Astrocyte (in vitro differentiated cells and primary cell): Measurements from ENCODE around the gene FAM110C. TPM values are rescaled to one million over a fixed set of nuclear protein-coding genes. Genes with fewer than 3 reads are reported as not detected.

ENCODE experiments used
- DNase-seq: peaks from one replicate; pipeline ENCODE4 v3.0.0-alpha.2; 2010; ENCODE audit warnings: low read depth
- FAIRE-seq: peaks from 2 replicates; lab custom pipeline; 2011; peaks lifted over from hg19 to GRCh38; lab: Jason Lieb, UNC
- H2AFZ ChIP-seq: 2 replicates; pipeline ENCODE4 v1.6.0; 2012; ENCODE audit warnings: low read depth, low read length, inconsistent platforms
- H3K27ac ChIP-seq: 2 replicates; pipeline ENCODE4 v1.5.1; 2011; ENCODE audit warnings: low read depth, low read length, inconsistent platforms
- H3K27me3 ChIP-seq: 2 replicates; pipeline ENCODE4 v1.6.0; 2011; ENCODE audit warnings: low read length, inconsistent platforms; ENCODE audit not compliant: insufficient read depth
- H3K36me3 ChIP-seq: 2 replicates; pipeline ENCODE4 v1.5.1; 2011; ENCODE audit warnings: low read length, inconsistent platforms; ENCODE audit not compliant: insufficient read depth
- H3K4me1 ChIP-seq: 2 replicates; pipeline ENCODE4 v1.5.1; 2011; ENCODE audit warnings: low read length, inconsistent platforms; ENCODE audit not compliant: insufficient read depth
- H3K4me2 ChIP-seq: 2 replicates; pipeline ENCODE4 v1.6.0; 2012; ENCODE audit warnings: low read length, inconsistent platforms
- H3K4me3 ChIP-seq: 2 replicates; pipeline ENCODE4 v1.5.1; 2011; ENCODE audit warnings: low read depth, mild to moderate bottlenecking, low read length, inconsistent platforms; ENCODE audit not compliant: insufficient read depth
- H3K79me2 ChIP-seq: 2 replicates; pipeline ENCODE4 v1.6.0; 2012; ENCODE audit warnings: mild to moderate bottlenecking, low read length, inconsistent platforms; ENCODE audit not compliant: insufficient read depth
- H3K9ac ChIP-seq: 2 replicates; pipeline ENCODE4 v1.6.0; 2012; ENCODE audit warnings: mild to moderate bottlenecking, low read length, inconsistent platforms
- H3K9me3 ChIP-seq: 2 replicates; pipeline ENCODE4 v1.5.1; 2012; ENCODE audit warnings: low read depth, mild to moderate bottlenecking, low read length, inconsistent platforms; ENCODE audit not compliant: insufficient read depth
- H4K20me1 ChIP-seq: 2 replicates; pipeline ENCODE4 v1.6.0; 2012; ENCODE audit warnings: low read length, inconsistent platforms; ENCODE audit not compliant: insufficient read depth
- H3K27ac Mint-ChIP-seq: one replicate; pipeline ENCODE4 v1.8.0; 2021; ENCODE audit warnings: mild to moderate bottlenecking, mixed read lengths; ENCODE audit not compliant: unreplicated experiment
- H3K27me3 Mint-ChIP-seq: one replicate; pipeline ENCODE4 v1.8.0; 2021; ENCODE audit warnings: low read depth, mixed read lengths; ENCODE audit not compliant: unreplicated experiment
- H3K36me3 Mint-ChIP-seq: one replicate; pipeline ENCODE4 v1.8.0; 2021; ENCODE audit warnings: low read depth, mixed read lengths; ENCODE audit not compliant: unreplicated experiment
- H3K4me1 Mint-ChIP-seq: one replicate; pipeline ENCODE4 v1.8.0; 2021; ENCODE audit warnings: low read depth, mixed read lengths; ENCODE audit not compliant: unreplicated experiment
- H3K4me3 Mint-ChIP-seq: one replicate; pipeline ENCODE4 v1.8.0; 2021; ENCODE audit warnings: mild to moderate bottlenecking, moderate library complexity, mixed read lengths; ENCODE audit not compliant: unreplicated experiment
- H3K9me3 Mint-ChIP-seq: one replicate; pipeline ENCODE4 v1.8.0; 2021; ENCODE audit warnings: mild to moderate bottlenecking, mixed read lengths; ENCODE audit not compliant: unreplicated experiment
- EZH2 ChIP-seq: IDR thresholded peaks from 2 replicates; pipeline ENCODE4 v1.6.1; 2012; ENCODE audit warnings: mild to moderate bottlenecking, low read length, inconsistent platforms; ENCODE audit not compliant: insufficient read depth
- total RNA-seq: library from RNA; stranded (reverse); gene quantifications from 2 replicates; pipeline ENCODE4 v1.2.1, GENCODE V29; 2021
- TF ChIP-seq, protein P1 (sequence below): IDR thresholded peaks from 2 replicates; pipeline ENCODE4 v1.5.1; 2011; ENCODE audit warnings: low read depth, mild to moderate bottlenecking, inconsistent platforms, low read length, moderate library complexity; ENCODE audit not compliant: insufficient read depth

The FAM110C gene
- total RNA-seq, 1 donor from 2014 or later: 1.4 TPM

DNA sequence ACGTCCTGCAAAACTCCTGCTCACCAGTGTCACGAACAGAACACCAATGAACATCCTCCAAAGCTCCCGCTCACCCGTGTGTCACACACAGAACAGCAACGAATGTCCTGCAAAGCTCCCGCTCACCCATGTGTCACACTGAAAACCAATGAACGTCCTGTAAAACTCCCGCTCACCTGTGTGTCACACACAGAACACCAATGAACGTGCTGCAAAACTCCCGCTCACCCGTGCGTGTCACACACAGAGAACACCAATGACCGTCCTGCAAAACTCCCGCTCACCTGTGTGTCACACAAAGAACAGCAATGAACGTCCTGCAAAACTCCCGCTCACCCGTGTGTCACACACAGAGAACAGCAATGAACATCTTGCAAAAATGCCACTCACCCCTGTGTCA, 20.5 kb upstream of the FAM110C start:
- Histone ChIP-seq H3K27me3 (no peaks in the 10 kb centered on the region), H3K79me2 (no peaks in the 10 kb centered on the region), H3K4me3 (no peak overlapping the region), H3K9ac (no peak overlapping the region), H3K4me2 (no peak overlapping the region), H2AFZ (no peak overlapping the region), H3K9me3 (no peaks in the 10 kb centered on the region), H3K4me1 (no peaks in the 10 kb centered on the region), H3K27ac (no peak overlapping the region), H4K20me1 (no peaks in the 10 kb centered on the region), H3K36me3 (no peaks in the 10 kb centered on the region)
- no peak overlapping the region for H3K27ac Mint-ChIP-seq
- DNase-seq (no peak), FAIRE-seq (no peak)
- no peak overlapping the region for H3K4me3 Mint-ChIP-seq
- H3K9me3 Mint-ChIP-seq: peaks cover 2% of the 10 kb centered on the region
- no peaks in the 10 kb centered on the region for H3K27me3 Mint-ChIP-seq
- H3K36me3 Mint-ChIP-seq: no peaks in the 10 kb centered on the region
- TF ChIP-seq, protein P1, sequence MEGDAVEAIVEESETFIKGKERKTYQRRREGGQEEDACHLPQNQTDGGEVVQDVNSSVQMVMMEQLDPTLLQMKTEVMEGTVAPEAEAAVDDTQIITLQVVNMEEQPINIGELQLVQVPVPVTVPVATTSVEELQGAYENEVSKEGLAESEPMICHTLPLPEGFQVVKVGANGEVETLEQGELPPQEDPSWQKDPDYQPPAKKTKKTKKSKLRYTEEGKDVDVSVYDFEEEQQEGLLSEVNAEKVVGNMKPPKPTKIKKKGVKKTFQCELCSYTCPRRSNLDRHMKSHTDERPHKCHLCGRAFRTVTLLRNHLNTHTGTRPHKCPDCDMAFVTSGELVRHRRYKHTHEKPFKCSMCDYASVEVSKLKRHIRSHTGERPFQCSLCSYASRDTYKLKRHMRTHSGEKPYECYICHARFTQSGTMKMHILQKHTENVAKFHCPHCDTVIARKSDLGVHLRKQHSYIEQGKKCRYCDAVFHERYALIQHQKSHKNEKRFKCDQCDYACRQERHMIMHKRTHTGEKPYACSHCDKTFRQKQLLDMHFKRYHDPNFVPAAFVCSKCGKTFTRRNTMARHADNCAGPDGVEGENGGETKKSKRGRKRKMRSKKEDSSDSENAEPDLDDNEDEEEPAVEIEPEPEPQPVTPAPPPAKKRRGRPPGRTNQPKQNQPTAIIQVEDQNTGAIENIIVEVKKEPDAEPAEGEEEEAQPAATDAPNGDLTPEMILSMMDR: no peak
- TF ChIP-seq EZH2: no peak
- peaks cover 4% of the 10 kb centered on the region for H3K4me1 Mint-ChIP-seq

GRCh38 chr2:65121-65520, 18.8 kb upstream of the FAM110C start:
- H2AFZ ChIP-seq: no peak overlapping the region
- no peak overlapping the region for H3K27ac ChIP-seq
- no peaks in the 10 kb centered on the region for H4K20me1 ChIP-seq
- H3K4me1 ChIP-seq: no peaks in the 10 kb centered on the region
- H3K9me3 ChIP-seq: peaks cover under 1% of the 10 kb centered on the region
- H3K79me2 ChIP-seq: no peaks in the 10 kb centered on the region
- Mint-ChIP-seq H3K36me3 (peaks cover 2% of the 10 kb centered on the region), H3K4me3 (no peak overlapping the region), H3K9me3 (peaks cover 4% of the 10 kb centered on the region), H3K4me1 (no peaks in the 10 kb centered on the region), H3K27me3 (peaks cover 3% of the 10 kb centered on the region), H3K27ac (no peak overlapping the region)
- DNase-seq: no peak
- H3K36me3 ChIP-seq: no peaks in the 10 kb centered on the region
- no peak overlapping the region for H3K9ac ChIP-seq
- no peak for FAIRE-seq
- no peak overlapping the region for H3K4me2 ChIP-seq
- TF ChIP-seq, protein P1: no peak
- no peak for TF ChIP-seq EZH2
- no peak overlapping the region for H3K4me3 ChIP-seq
- no peaks in the 10 kb centered on the region for H3K27me3 ChIP-seq

GRCh38 chr2:55587-56448, 9.5 kb upstream of the FAM110C start:
- Histone ChIP-seq H3K27ac (no peak overlapping the region), H3K4me2 (no peak overlapping the region), H2AFZ (no peak overlapping the region), H3K4me1 (no peaks in the 10 kb centered on the region), H3K9me3 (peaks cover 30% of the 10 kb centered on the region), H3K27me3 (no peaks in the 10 kb centered on the region), H3K9ac (no peak overlapping the region), H3K36me3 (no peaks in the 10 kb centered on the region), H3K79me2 (no peaks in the 10 kb centered on the region), H3K4me3 (no peak overlapping the region), H4K20me1 (no peaks in the 10 kb centered on the region)
- no peak overlapping the region for H3K4me3 Mint-ChIP-seq
- H3K4me1 Mint-ChIP-seq: peaks cover 2% of the 10 kb centered on the region
- TF ChIP-seq EZH2: no peak
- TF ChIP-seq, protein P1: no peak
- peaks cover 2% of the 10 kb centered on the region for H3K36me3 Mint-ChIP-seq
- FAIRE-seq: no peak
- DNase-seq: no peak
- H3K9me3 Mint-ChIP-seq: peaks cover 16% of the 10 kb centered on the region
- no peak overlapping the region for H3K27ac Mint-ChIP-seq
- H3K27me3 Mint-ChIP-seq: peaks cover 3% of the 10 kb centered on the region
